H9 (cell line): ENCODE results near the gene AKIRIN1. TPM values are rescaled to one million over a fixed set of nuclear protein-coding genes. Genes with fewer than 3 reads are reported as not detected.

Source experiments
- DNase-seq: peaks from one replicate; pipeline ENCODE4 v3.0.0-alpha.2; 2017
- H2AFZ ChIP-seq: one replicate; pipeline ENCODE4 v1.6.1; 2013; ENCODE audit warnings: mild to moderate bottlenecking, low read length, control low read depth, moderate library complexity
- H2AK5ac ChIP-seq: 2 replicates; pipeline ENCODE4 v1.6.1; 2013; ENCODE audit warnings: low read length, control low read depth, mixed read lengths; ENCODE audit not compliant: insufficient read length
- H2BK120ac ChIP-seq: one replicate; pipeline ENCODE4 v1.6.1; 2013; ENCODE audit warnings: low read depth, mild to moderate bottlenecking, low read length, control low read depth, inconsistent platforms; ENCODE audit not compliant: poor library complexity, severe bottlenecking
- H2BK12ac ChIP-seq: 2 replicates; pipeline ENCODE4 v1.6.1; 2013; ENCODE audit warnings: low read length, control low read depth, mixed read lengths, low read depth; ENCODE audit not compliant: insufficient read length
- H2BK15ac ChIP-seq: 2 replicates; pipeline ENCODE4 v1.6.1; 2013; ENCODE audit warnings: low read depth, low read length, control low read depth
- H2BK20ac ChIP-seq: one replicate; pipeline ENCODE4 v1.6.1; 2013; ENCODE audit warnings: low read depth, mild to moderate bottlenecking, low read length, control low read depth, inconsistent platforms; ENCODE audit not compliant: poor library complexity, severe bottlenecking
- H2BK5ac ChIP-seq: 2 replicates; pipeline ENCODE4 v1.6.1; 2013; ENCODE audit warnings: low read length, control low read depth, mixed read lengths; ENCODE audit not compliant: insufficient read length
- H3K14ac ChIP-seq: 2 replicates; pipeline ENCODE4 v1.6.1; 2013; ENCODE audit warnings: low read length, control low read depth; ENCODE audit not compliant: insufficient read depth
- H3K18ac ChIP-seq: 2 replicates; pipeline ENCODE4 v1.6.1; 2013; ENCODE audit warnings: low read depth, mild to moderate bottlenecking, mixed read lengths, low read length, control low read depth; ENCODE audit not compliant: insufficient read length
- H3K23ac ChIP-seq: 2 replicates; pipeline ENCODE4 v1.6.1; 2013; ENCODE audit warnings: low read length, control low read depth, mixed read lengths, low read depth; ENCODE audit not compliant: insufficient read length
- H3K23me2 ChIP-seq: 2 replicates; pipeline ENCODE4 v1.6.1; 2013; ENCODE audit warnings: low read depth, mild to moderate bottlenecking, mixed read lengths, low read length, control low read depth; ENCODE audit not compliant: insufficient read length, poor library complexity, severe bottlenecking
- H3K27ac ChIP-seq: 2 replicates; pipeline ENCODE4 v1.5.1; 2013; ENCODE audit warnings: low read length, control low read depth, mixed read lengths, low read depth; ENCODE audit not compliant: insufficient read length
- H3K27me3 ChIP-seq: 2 replicates; pipeline ENCODE4 v1.6.1; 2013; ENCODE audit warnings: low read length, control low read depth, inconsistent platforms; ENCODE audit not compliant: insufficient read depth
- H3K4ac ChIP-seq: 2 replicates; pipeline ENCODE4 v1.6.1; 2013; ENCODE audit warnings: low read depth, mild to moderate bottlenecking, control low read depth, inconsistent platforms, low read length, moderate library complexity
- H3K4me1 ChIP-seq: 2 replicates; pipeline ENCODE4 v1.6.1; 2013; ENCODE audit warnings: low read length, control low read depth, inconsistent platforms; ENCODE audit not compliant: insufficient read depth
- H3K4me2 ChIP-seq: 2 replicates; pipeline ENCODE4 v1.6.1; 2013; ENCODE audit warnings: low read length, control low read depth, mixed read lengths; ENCODE audit not compliant: insufficient read length, insufficient read depth
- H3K56ac ChIP-seq: 2 replicates; pipeline ENCODE4 v1.6.1; 2013; ENCODE audit warnings: low read depth, mild to moderate bottlenecking, mixed read lengths, low read length, control low read depth; ENCODE audit not compliant: insufficient read length
- H3K79me1 ChIP-seq: 2 replicates; pipeline ENCODE4 v1.6.1; 2013; ENCODE audit warnings: low read depth, mild to moderate bottlenecking, moderate library complexity, low read length, control low read depth, inconsistent platforms; ENCODE audit not compliant: insufficient read depth, poor library complexity, severe bottlenecking
- H3K79me2 ChIP-seq: 2 replicates; pipeline ENCODE4 v1.6.1; 2013; ENCODE audit warnings: low read length, control low read depth, inconsistent platforms; ENCODE audit not compliant: insufficient read depth
- H3K9ac ChIP-seq: 2 replicates; pipeline ENCODE4 v1.6.1; 2013; ENCODE audit warnings: low read length, control low read depth, mixed read lengths; ENCODE audit not compliant: insufficient read length; ENCODE audit errors: extremely low read depth
- H3K9me3 ChIP-seq: one replicate; pipeline ENCODE4 v1.6.1; 2013; ENCODE audit warnings: low read depth, low read length, inconsistent platforms; ENCODE audit not compliant: control insufficient read depth
- H3T11ph ChIP-seq: one replicate; pipeline ENCODE4 v1.6.1; 2013; ENCODE audit warnings: mild to moderate bottlenecking, low read length, control low read depth, inconsistent platforms
- H4K20me1 ChIP-seq: one replicate; pipeline ENCODE4 v1.6.1; 2013; ENCODE audit not compliant: control insufficient read depth, insufficient read length, insufficient read depth
- H4K5ac ChIP-seq: 2 replicates; pipeline ENCODE4 v1.6.1; 2013; ENCODE audit warnings: low read depth, mild to moderate bottlenecking, mixed read lengths, low read length, control low read depth; ENCODE audit not compliant: insufficient read length
- H4K8ac ChIP-seq: replicated peaks from 2 replicates; pipeline ENCODE4 v1.6.1; 2013; ENCODE audit warnings: low read length, control low read depth, mixed read lengths, low read depth; ENCODE audit not compliant: insufficient read length
- H4K91ac ChIP-seq: 2 replicates; pipeline ENCODE4 v1.6.1; 2013; ENCODE audit warnings: low read depth, mild to moderate bottlenecking, moderate library complexity, mixed read lengths, low read length, control low read depth; ENCODE audit not compliant: insufficient read length
- H3K27ac Mint-ChIP-seq, 3 experiments: 2 replicates in 2 of 3; 3 replicates in 1 of 3; pipeline ENCODE4 v1.8.0; 2020 to 2021; ENCODE audit warnings: mixed read lengths in 3 of 3, mild to moderate bottlenecking in 1 of 3, moderate library complexity in 1 of 3
- H3K27me3 Mint-ChIP-seq: 2 replicates; pipeline ENCODE4 v1.8.0; 2021; ENCODE audit warnings: low read depth, mild to moderate bottlenecking, moderate library complexity, mixed read lengths
- H3K36me3 Mint-ChIP-seq, 3 experiments: 2 replicates in 2 of 3; 3 replicates in 1 of 3; pipeline ENCODE4 v1.8.0; 2020 to 2021; ENCODE audit warnings: low read depth in 3 of 3, mixed read lengths in 3 of 3; ENCODE audit not compliant: insufficient read depth in 1 of 3
- H3K4me1 Mint-ChIP-seq, 2 experiments: 2 replicates each; pipeline ENCODE4 v1.8.0; 2020; ENCODE audit warnings: mixed read lengths in 2 of 2
- H3K4me3 Mint-ChIP-seq, 2 experiments: 2 replicates in 1 of 2; 3 replicates in 1 of 2; pipeline ENCODE4 v1.8.0; 2020 to 2021; ENCODE audit warnings: mild to moderate bottlenecking in 2 of 2, mixed read lengths in 2 of 2, moderate library complexity in 1 of 2
- H3K9me3 Mint-ChIP-seq, 2 experiments: 2 replicates in 1 of 2; 3 replicates in 1 of 2; pipeline ENCODE4 v1.8.0; 2020; ENCODE audit warnings: mild to moderate bottlenecking in 2 of 2, mixed read lengths in 2 of 2, moderate library complexity in 1 of 2
- CTCF ChIP-seq: fragments of 200-600 bp; sonication (generic); conservative IDR thresholded peaks from 3 replicates; pipeline ENCODE4 v1.8.0; 2021; ENCODE audit warnings: antibody characterized with exemption, mild to moderate bottlenecking
- WGBS: extraction: QIAGEN DNeasy Blood & Tissue Kit; methylation state at CpG from one replicate; pipeline ENCODE4 v1.1.7; 2013; ENCODE audit warnings: missing lambda C conversion rate, low lambda C conversion rate, mixed read lengths; ENCODE audit not compliant: insufficient read length; ENCODE audit errors: extremely low coverage; 5-methylcytosine and 5-hydroxymethylcytosine counted together
- total RNA-seq: library from RNA; stranded (reverse); gene quantifications from 2 replicates; pipeline ENCODE4 v1.2.1, GENCODE V29; 2021

The AKIRIN1 gene
- total RNA-seq, 1 experiment from 2014 or later = 237 TPM

GRCh38 chr1:38962560-38962959 is 28.5 kb upstream of the AKIRIN1 start:
- DNase-seq = no peak
- H2BK12ac ChIP-seq = no peak overlapping the region
- H3K9ac ChIP-seq = no peak overlapping the region
- H3K56ac ChIP-seq = no peak overlapping the region
- H4K5ac ChIP-seq = no peak overlapping the region
- no peak overlapping the region for H3K4ac ChIP-seq
- H4K20me1 ChIP-seq = no peaks in the 10 kb centered on the region
- no peak overlapping the region for H4K8ac ChIP-seq
- no CpG with 5 or more reads among the region's 7 CpGs for WGBS
- Mint-ChIP-seq H3K9me3 (no peaks in the 10 kb centered on the region), H3K4me1 (peaks cover 12 to 13% of the 10 kb centered on the region in 2 experiments), H3K4me3 (no peak overlapping the region), H3K27me3 (no peaks in the 10 kb centered on the region), H3K27ac (peak overlapping the region in 2 of 3 experiments; percentile 3 to 23; a peak in 1 of 7 replicates), H3K36me3 (no peaks in the 10 kb centered on the region)
- no peak overlapping the region for H3T11ph ChIP-seq
- H4K91ac ChIP-seq = no peak overlapping the region
- H3K9me3 ChIP-seq = no peaks in the 10 kb centered on the region
- no peak for TF ChIP-seq CTCF
- H2BK120ac ChIP-seq = no peak overlapping the region
- H2BK20ac ChIP-seq = no peak overlapping the region
- no peaks in the 10 kb centered on the region for H3K79me2 ChIP-seq
- no peak overlapping the region for H3K14ac ChIP-seq
- H3K79me1 ChIP-seq = no peaks in the 10 kb centered on the region
- H3K4me2 ChIP-seq = no peak overlapping the region
- H3K4me1 ChIP-seq = no peaks in the 10 kb centered on the region; the same call in 1 of the 2 replicates
- no peaks in the 10 kb centered on the region for H3K23me2 ChIP-seq
- H3K23ac ChIP-seq = no peak overlapping the region
- H3K27me3 ChIP-seq = no peaks in the 10 kb centered on the region
- no peak overlapping the region for H2AK5ac ChIP-seq
- no peak overlapping the region for H2AFZ ChIP-seq
- H3K18ac ChIP-seq = no peak overlapping the region
- H3K27ac ChIP-seq = no peak overlapping the region
- no peak overlapping the region for H2BK5ac ChIP-seq
- H2BK15ac ChIP-seq = no peak overlapping the region
